Neural cell (in vitro differentiated cells): ENCODE measurements around the gene TMEM119.

Experiments used
- CTCF ChIP-seq: fragments of 450-650 bp; IDR thresholded peaks from 2 replicates; pipeline ENCODE4 v1.5.1; 2014; ENCODE audit warnings: antibody characterized with exemption, mild to moderate bottlenecking, moderate library complexity; ENCODE audit not compliant: poor library complexity, severe bottlenecking
- EZH2 ChIP-seq: fragments of 200-600, 300-800 bp; shearing (Covaris generic), sonication (generic); IDR thresholded peaks from 2 replicates; pipeline ENCODE4 v1.6.1; 2014; ENCODE audit warnings: antibody characterized with exemption, low read length, borderline replicate concordance, mild to moderate bottlenecking; ENCODE audit not compliant: insufficient read depth, poor library complexity, severe bottlenecking
- POLR2AphosphoS5 ChIP-seq: IDR thresholded peaks from 2 replicates; pipeline ENCODE4 v1.6.1; 2012
- REST ChIP-seq: IDR thresholded peaks from 2 replicates; pipeline ENCODE4 v1.6.1; 2012; ENCODE audit warnings: borderline replicate concordance

GRCh38 chr12:108589028-108589839, 8.7 kb downstream of the TMEM119 start:
- TF ChIP-seq EZH2: no peak
- TF ChIP-seq CTCF: no peak
- no peak for TF ChIP-seq REST
- TF ChIP-seq POLR2AphosphoS5: no peak
